Stimulated activated CD8-positive, alpha-beta memory T cell treated with anti-CD3 and anti-CD28 coated beads, Interleukin-4, amount 100 ng/mL, for 48 hours (primary cell): Measurements from ENCODE around the gene S100A2.
"Not testable (repeated sequence)": the region's sequence is repeated elsewhere in the genome, so short reads cannot be mapped to it uniquely, and the experiment has no call there.

ENCODE experiments used
- DNase-seq: peaks from one replicate; pipeline ENCODE4 v3.0.0-alpha.2; 2020

S100A2 gene

DNA sequence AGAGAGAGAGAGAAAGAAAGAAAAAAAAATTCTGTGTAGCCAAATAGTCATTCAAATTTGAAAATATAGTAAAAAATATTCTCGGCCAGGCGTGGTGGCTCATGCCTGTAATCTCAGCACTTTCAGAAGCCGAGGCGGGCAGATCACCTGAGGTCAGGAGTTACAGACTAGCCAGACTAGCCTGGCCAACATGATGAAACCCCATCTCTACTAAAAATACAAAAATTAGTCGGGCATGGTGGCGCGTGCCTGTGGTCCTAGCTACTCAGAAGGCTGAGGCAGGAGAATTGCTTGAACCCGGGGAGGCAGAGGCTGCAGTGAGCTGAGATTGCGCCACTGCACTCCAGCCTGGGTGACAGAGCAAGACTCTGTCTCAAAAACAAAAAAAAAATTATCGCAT lies 22.4 kb upstream of the S100A2 start:
- not testable (repeated sequence) for DNase-seq

DNA sequence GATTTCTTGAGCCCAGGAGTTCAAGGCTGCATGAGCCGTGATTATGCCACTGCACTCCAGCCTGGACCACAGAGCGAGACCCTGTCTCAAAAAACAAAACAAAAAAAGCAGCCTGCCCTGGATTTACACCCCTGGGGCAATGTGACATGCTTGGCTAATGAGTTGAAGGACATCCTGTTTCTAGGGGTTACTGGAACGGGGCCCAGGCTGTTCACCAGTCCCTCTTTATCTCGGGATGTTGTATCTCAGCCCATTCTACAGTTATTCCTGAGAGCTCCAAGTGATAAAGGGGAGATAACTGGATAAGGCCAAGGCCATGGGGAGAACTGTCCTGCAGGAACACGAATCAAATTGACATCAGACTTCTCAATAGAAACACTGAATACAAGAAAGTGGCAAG lies 21.7 kb upstream of the S100A2 start:
- no peak for DNase-seq

DNA sequence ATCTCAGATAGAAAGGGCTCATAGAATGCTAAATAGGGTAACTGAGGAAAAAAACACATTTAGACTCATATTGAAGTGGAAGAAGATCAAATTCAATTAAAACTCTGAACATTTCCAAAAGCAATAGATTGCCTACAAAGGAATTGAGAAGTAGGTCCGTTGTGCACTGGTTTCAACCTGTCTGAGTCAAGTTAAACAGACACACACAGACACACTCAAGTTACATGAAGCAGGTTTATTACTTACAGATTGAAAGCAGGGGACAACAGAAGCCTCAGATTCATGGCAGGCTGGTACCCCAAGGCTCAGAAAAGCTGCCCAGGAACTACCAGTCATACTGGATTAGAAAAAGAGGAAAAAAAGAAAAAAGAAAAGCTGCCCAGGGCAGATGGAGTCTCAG lies 20.7 kb upstream of the S100A2 start:
- DNase-seq, result no peak

DNA sequence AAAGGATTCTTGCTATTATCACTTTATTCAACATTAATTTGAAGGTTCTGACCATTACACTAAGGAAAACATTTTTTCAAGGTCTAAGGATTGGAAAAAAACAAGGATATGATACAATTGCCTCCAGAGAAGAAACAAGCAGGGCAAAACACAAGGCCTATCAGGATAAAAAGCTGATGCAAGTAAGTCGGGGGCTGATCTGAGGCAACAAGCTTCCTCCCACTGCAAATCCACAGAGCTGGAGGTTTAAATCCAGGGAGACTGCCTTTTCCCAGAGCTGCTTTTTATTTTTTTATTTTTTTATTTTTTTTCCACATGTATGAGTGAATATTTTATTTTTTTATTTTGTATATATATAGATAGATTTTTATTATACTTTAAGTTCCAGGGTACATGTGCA lies 19.4 kb upstream of the S100A2 start:
- no peak for DNase-seq

DNA sequence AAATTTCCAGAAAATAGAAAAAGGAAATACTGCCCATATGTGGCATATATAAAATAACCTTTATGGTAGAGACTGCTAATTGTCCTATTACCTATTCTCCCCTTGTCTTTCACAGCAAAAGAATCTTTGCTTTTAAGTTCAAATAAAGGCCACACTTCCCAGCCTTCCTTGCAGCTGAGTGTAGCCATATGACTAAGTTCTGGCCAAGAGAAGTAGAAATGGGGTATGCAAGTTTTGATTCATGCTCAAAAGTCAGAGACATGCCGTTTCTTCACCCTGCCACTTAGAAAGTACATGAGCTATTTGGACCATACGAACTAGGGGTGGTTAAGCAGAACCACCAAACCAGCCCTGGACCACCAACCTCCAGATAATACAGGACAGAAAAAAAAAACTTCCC lies 18.3 kb upstream of the S100A2 start:
- no peak for DNase-seq

DNA sequence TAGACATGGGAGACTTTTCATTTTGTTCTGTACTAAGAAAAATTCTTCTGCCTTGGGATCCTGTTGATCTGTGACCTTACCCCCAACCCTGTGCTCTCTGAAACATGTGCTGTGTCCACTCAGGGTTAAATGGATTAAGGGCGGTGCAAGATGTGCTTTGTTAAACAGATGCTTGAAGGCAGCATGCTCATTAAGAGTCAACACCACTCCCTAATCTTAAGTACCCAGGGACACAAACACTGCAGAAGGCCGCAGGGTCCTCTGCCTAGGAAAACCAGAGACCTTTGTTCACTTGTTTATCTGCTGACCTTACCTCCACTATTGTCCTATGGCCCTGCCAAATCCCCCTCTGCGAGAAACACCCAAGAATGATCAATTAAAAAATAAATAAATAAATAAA lies 17.9 kb upstream of the S100A2 start:
- DNase-seq, result not testable (repeated sequence)

DNA sequence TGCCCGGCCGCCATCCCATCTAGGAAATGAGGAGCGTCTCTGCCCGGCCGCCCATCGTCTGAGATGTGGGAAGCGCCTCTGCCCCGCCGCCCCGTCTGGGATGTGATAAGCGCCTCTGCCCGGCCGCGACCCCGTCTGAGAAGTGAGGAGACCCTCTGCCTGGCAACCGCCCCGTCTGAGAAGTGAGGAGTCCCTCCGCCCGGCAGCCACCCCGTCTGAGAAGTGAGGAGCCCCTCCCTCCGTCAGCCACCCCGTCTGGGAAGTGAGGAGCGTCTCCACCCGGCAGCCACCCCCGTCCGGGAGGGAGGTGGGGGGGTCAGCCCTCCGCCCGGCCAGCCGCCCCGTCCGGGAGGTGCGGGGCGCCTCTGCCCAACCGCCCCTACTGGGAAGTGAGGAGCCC lies 17.2 kb upstream of the S100A2 start:
- DNase-seq, result not testable (repeated sequence)

DNA sequence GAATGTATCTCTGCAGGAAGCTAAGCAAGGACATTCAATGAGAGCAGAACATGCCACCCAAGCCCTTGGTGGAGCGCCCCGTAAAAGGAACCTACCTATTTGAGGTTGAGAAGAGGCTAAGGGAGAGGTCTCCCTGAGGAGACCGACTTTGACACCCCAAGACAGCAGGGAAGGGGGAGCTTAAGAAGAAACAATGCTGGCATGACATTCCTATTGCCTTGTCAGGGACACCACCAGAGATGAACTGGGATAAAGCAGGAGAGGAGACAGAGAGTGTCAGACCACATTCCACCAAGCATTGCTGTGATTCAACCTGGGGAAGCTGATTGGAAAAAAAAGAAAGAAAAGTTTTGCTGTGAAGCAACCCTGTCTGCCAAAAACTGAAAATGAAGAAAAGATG lies 13.3 kb upstream of the S100A2 start:
- no peak for DNase-seq

DNA sequence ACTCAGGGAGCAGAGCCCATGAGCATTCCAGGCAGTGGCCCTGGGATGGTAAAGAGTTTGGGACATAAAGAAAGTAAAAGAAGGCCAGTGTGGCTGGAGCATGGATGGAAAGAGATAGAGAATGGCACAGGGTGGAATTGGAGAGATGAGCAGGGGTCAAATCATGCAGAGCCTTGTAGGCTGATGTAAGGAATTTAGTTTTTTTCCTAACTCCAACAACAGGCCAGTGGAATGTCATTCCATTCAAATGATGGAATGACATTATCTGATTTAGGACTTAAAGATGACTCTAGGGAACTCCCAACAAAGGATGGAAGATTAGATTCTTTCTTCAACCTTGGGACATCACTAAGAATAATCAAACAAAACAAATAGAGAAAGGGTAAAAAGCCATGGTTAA lies 12.8 kb upstream of the S100A2 start:
- DNase-seq, result no peak

DNA sequence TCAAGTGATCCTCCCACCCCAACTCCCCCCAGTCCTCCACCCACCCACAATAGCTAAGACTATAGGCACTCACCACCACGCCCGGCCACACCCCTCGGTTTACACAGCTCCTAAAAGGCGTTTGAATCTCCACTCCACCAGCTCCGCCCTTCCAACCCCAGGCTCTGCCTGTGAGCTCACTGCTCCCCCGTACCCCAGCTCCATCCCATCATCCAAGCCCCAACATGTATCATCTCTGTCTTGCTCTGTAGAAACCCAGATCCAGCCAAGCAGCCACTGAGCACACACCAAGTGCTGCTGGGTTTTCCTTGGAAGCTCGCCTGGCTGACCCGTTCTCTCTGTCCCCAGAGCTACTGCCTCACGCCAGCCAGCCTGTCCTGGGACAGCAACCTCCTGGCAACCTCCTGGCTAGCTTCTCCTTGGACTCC lies 12.0 kb upstream of the S100A2 start:
- DNase-seq, result no peak

DNA sequence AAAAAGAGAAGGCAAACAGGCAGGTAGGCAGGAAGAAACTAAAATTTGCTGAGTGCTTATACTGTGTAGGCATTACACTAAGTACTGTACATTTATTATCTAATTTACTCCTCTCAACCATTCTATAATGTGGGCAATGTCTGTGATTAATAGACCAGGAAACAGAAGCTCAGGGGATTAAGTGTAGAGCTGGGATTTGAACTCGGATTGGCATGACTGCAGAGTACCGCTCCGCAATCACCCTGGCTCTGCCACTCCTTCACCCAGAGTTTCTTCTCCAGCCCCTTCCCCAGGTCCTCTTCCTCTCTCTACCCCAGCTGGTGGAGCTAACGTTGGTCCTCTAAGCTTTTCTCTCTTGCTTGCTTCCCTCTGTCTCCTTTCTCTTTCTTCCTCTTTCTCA lies 11.5 kb upstream of the S100A2 start:
- no peak for DNase-seq

DNA sequence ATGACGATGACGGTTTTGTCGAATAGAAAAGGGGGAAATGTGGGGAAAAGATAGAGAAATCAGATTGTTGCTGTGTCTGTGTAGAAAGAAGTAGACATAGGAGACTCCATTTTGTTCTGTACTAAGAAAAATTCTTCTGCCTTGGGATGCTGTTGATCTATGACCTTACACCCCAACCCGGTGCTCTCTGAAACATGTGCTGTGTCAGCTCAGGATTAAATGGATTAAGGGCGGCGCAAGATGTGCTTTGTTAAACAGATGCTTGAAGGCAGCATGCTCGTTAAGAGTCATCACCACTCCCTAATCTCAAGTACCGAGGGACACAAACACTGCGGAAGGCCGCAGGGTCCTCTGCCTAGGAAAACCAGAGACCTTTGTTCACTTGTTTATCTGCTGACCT lies 9.9 kb upstream of the S100A2 start:
- not testable (repeated sequence) for DNase-seq

DNA sequence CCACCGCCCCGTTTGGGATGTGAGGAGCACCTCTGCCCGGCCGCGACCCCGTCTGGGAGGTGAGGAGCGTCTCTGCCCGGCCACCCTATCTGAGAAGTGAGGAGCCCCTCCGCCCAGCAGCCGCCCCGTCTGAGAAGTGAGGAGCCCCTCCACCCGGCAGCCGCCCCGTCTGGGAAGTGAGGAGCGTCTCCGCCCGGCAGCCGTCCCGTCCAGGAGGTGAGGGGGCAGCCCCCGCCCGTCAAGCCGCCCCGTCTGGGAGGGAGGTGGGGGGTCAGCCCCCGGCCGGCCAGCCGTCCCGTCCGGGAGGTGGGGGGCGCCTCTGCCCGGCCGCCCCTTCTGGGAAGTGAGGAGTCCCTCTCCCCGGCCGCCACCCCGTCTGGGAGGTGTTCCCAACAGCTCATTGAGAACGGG lies 9.4 kb upstream of the S100A2 start:
- not testable (repeated sequence) for DNase-seq

DNA sequence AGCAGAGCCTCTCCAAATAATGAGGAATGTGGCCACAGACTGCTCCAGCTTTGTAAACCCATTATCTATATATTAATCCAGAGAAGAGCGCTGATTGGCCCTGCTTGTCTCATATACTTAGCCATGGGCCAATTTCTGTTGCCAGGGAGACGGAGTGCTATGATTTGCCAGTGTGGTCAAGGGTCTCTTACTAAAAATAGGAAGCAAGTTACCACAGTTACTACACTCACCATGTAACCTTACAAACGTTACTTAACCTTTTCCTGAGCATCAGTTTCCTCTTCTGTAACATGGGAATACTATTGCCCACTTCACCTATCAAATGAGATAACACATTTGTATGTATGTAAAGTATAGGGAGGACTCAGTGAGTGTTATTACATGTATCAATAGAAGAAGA lies 7.7 kb upstream of the S100A2 start:
- DNase-seq, result no peak

DNA sequence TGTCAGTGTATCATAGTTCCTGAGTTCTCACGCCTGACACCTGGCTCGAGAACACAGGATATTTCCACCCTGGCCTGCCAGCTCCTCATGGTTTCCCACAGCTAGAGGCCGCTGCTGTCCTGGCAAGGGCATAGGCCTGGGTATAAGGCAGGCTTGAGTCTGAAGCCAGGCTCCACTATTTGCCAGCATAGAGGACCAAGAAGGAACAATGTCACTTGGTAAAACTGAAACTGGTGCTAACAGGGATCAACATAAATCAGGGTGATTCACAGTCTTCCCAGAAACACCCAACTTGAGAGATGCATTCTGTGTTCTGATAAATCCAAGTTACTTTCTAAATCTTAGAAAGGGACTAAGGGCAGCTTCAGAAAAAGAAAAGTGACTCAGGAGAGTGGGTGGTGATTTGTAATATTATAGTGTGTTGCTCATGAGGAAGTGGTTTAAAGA lies 6.9 kb upstream of the S100A2 start:
- DNase-seq, result peak; percentile 78

DNA sequence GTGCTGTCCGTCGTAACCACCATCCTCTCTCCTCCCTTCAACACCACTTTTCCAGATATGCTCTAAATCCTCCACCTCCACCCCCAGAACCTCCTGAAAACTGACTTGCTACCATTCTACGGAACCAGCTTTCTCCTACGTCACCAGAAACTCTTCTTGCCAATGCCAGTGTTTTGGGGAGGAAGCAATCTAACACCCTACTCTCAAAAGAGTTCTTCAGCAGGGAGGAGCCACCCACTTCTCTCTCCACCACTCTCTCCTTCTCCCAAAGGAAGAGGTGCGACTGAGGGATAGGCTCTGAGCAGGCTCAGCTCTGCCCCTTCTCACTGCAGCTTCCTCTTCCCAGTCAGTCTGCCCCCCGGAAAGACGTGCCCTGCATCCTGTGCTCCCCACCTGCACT lies 6.1 kb upstream of the S100A2 start:
- no peak for DNase-seq

DNA sequence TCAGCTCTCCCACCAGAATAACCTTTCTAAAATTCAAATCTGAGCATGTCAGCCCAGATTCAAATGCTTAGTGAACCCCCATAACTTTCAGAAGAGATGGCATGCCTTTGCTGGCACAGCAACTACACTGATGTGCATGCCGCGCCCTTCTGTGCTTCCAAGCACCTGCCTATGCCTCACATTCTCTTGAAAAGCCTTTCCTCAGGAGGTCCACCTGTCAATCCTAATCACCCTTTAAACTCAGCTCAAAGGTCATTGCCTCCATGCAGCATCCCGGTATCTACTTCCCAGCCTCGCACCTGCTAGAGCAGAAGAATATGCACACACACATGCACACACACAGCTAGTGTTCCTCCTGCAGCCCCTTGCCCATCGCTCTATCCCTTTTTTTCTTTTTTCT lies 5.2 kb upstream of the S100A2 start:
- no peak for DNase-seq

DNA sequence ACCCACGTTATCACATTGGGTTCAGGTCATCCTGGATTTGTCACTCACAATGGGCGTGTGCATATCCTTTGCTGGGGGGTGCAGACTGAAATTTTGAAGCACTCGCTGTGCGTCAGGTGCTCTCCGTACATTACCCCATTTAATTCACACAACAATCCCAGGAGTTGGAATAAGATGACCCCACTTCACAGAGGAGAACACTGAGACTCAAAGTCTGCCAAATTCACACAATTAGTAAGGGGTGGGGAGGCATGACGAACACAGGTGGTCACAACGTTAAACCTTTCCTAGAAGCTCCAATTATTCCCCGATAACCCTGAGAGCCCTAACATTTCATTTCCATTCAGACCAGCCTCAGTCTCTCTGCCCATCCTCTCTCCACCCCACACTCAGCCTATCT lies 3.8 kb upstream of the S100A2 start:
- DNase-seq, result no peak

DNA sequence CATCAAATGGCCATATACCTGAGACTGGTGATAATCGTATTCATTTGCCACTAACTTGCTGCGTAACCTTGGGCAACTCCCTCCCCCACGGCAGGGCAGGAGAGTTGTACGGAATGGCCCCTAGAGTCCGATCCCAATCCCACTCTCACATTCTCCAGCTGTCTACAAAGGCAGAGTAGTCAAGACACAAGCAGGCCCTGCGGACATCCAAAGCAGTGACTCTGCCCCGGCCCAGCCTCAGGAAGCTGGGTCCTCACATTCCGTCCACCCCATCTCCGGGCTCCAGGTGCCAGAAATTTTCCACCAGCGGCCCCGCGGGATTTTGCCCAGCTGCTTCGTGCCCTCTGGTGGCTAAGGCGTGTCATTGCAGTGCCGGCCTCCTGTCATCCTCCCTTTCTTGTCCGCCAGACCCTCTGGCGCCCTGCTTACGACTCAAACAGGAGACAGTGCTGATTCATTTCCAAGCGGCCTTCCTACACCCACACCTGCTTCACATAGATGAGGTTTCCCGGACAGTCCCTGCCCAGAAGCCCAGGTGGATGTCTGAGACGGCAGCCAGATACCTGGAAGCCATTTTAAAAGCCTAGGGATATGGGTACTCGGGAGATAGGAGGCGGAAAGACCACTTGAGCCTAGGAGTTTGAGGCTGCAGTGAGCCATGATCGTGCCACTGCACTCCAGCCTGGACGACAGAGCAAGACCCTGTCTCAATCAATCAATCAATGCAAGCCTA lies 2.9 kb upstream of the S100A2 start:
- peak; percentile 94 for DNase-seq

DNA sequence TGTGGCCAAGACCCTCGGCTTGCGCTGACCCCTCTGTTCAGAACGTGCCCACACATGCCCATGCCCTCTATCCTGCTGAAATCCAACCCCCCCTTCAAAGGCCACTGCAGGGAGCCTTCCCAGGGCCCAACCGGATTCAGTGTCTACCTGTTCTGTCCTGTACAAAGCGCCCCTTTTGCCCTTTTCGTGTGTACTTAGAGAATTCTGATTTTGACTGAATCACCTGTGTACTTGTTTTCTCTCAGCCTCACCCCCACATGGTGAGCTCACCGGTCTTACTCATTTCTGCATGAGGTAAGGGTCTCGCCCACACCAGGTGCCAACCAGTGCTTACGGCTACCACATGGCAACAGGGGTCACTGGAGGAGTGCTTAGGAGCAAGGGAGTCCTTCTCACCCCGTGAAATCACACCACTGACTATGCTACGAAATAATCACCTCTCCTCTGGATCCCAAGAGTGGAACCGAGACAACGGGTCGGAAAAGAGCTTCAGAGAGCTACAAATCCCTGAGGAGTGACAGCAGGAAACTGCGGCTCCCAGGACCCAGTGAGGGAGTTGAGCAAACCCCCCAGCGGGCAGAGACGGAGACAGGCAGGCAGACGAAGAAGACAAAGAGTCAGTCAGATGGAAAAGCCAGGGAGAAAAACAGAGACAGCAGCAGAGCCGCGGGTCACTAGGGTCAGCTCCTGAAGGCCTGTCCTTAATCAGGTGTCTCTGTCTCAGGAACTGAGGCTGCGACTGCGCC lies 2.1 kb upstream of the S100A2 start:
- DNase-seq, result peak; percentile 75

DNA sequence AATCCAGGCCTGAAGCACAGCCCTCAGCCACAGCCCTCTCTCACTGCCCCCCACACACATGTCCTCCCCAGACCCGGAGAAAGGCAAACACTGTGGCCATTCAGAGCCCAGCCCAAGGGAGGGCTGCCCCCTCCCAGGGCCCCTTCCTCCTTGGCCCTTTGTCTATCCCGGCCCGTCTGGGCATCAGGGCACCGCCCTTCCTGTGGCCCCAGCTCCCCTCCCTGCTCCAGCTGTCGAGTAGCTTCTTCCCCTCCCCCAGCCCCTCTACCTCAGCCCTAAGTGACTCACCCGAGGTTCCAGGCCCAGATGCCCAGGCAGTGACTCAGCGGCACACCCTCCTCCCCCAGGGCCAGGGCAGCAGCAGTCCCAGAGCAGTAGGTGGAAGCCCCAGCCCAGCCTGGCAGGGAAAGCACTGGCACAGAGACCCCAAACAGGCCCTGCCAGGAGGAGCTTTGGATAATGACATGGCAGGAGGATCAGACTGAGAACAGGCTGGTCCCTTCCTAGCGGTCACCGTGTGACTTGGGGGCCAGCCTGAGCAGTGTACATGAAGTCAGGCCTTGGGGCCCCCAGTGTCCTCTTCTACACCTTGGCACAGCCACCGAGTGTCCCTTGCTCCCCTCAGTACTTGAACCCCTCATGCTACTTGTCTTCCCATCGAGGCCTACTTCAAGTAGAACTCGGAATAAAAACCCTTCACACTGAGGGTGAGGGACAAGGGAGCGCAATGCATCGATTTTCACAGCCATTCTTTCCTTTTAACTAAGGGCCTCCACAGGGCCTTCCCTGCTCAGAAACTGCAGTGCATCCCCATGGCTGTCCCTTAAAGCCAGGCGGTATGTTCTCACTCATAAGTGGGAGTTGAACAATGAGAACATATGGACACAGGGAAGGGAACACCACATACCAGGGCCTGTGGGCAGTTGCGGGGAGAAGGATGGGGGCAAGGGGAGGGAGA lies 1.0 kb upstream of the S100A2 start:
- peak; percentile 91 for DNase-seq

DNA sequence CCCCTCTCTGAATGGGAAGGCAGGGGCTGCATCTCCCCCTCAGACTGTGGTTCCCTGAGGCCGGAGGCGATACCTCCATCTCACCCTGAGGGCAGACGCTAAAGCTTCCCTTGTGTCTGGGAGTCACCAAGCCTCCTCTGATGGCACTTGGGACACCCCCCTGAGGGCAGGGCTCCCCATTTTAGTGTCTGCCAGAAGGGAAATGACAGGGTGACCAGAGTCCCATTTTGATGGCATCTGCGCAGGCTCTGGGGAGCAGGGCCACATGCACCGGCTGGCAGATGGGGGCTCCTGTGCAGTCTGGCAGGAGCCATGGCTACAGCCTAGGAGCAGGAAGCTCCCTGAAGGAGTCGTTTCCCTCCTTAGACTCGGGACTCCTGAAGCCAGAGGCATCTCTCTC lies 1.7 kb downstream of the S100A2 start:
- DNase-seq, result no peak

DNA sequence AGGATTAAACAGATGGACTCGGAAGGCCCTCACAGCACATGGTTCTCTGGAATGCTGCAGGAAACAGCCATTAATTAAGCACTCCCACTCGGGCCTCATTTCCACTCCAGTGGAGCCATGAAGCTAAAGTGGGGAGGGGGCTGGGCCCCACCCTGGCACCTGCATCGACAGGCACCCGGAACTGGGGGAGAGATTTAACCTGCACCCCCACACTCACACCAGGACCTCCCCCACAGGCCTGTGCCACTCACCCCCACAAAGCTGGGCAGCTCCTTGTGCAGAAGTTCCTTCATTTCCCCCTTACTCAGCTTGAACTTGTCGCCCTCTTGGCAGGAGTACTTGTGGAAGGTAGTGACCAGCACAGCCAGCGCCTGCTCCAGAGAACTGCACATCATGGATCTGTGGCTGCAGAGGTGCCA lies 2.2 kb downstream of the S100A2 start:
- no peak for DNase-seq
